GM10266 (cell line): ENCODE measurements around the gene RUNX3.

ENCODE experiments used
- DNase-seq: peaks from one replicate; pipeline ENCODE4 v3.0.0; 2012; ENCODE audit errors: extremely low spot score
- CTCF ChIP-seq: IDR thresholded peaks from 2 replicates; pipeline ENCODE4 v1.5.1; 2012; ENCODE audit warnings: mild to moderate bottlenecking, low read depth; ENCODE audit not compliant: control insufficient read depth, insufficient read depth; ENCODE audit errors: missing control alignments

RUNX3 gene

GRCh38 chr1:24951337-24951736, 21.3 kb upstream of the RUNX3 start:
- TF ChIP-seq CTCF: no peak
- DNase-seq: no peak

- DNase-seq: no peak
- TF ChIP-seq CTCF: no peak
These were observed 19.3 kb upstream of the RUNX3 start for GRCh38 chr1:24949331-24949881.

- DNase-seq: no peak
- TF ChIP-seq CTCF: peak; percentile 10
These were observed 18.2 kb upstream of the RUNX3 start for GRCh38 chr1:24948079-24948827.

- no peak for TF ChIP-seq CTCF
- DNase-seq: peak; percentile 81
These were observed 17.0 kb upstream of the RUNX3 start for GRCh38 chr1:24946861-24947658.

- no peak for DNase-seq
- no peak for TF ChIP-seq CTCF
These were observed 15.6 kb upstream of the RUNX3 start for GRCh38 chr1:24945354-24946326.

GRCh38 chr1:24944318-24944717, 14.2 kb upstream of the RUNX3 start:
- TF ChIP-seq CTCF: no peak
- DNase-seq: no peak
